Measurements from ENCODE around the gene PCNX2. TPM values are rescaled to one million over a fixed set of nuclear protein-coding genes. Genes with fewer than 3 reads are reported as not detected.

PCNX2 gene
- total and polyA plus RNA-seq, 2 donors (not counting 1 experiment from before 2014, with no cell fraction given), result 13.0 to 37.8 TPM

- Histone ChIP-seq H4K20me1 (ENCODE audit: control insufficient read depth, extremely low read depth, insufficient read depth, low read length) (no peaks in the 10 kb centered on the region), H3K27ac (ENCODE audit: insufficient read depth, low read length) (no peak overlapping the region), H2AFZ (ENCODE audit: low read length) (no peak overlapping the region)
Observed at GRCh38 chr1:233063462-233063861, 232.1 kb downstream of the PCNX2 start.

DNA sequence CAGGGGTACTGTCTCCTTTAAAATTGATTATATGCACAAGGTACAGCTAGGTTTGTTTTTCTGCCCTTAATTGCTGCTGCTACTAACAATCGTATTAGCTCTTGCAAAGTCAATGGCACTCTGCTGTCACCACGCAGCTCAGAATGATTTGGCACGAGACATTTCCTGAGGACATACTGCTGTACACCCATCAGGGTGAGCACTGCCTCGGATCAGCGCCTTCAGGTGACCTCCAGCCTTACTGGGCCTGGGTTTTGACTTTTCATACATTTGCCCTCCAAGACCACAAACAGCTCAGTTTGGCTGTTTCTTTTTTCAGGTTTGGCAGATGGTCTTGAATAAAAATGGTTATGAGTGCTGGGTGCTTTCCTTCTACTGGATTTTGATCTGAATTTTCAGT is 234.3 kb downstream of the PCNX2 start:
- Histone ChIP-seq H2AFZ (ENCODE audit: low read length) (no peak overlapping the region), H3K79me2 (ENCODE audit: control insufficient read depth, insufficient read depth, low read length) (no peaks in the 10 kb centered on the region), H3K36me3 (ENCODE audit: control insufficient read depth, insufficient read depth, low read length) (no peaks in the 10 kb centered on the region), H3K4me1 (ENCODE audit: control insufficient read depth, extremely low read depth, insufficient read depth, low read length) (no peaks in the 10 kb centered on the region), H3K9ac (ENCODE audit: insufficient read depth, low read length) (no peak overlapping the region), H4K20me1 (ENCODE audit: control insufficient read depth, extremely low read depth, insufficient read depth, low read length) (no peaks in the 10 kb centered on the region), H3K27me3 (ENCODE audit: control insufficient read depth, insufficient read depth, low read length) (no peaks in the 10 kb centered on the region), H3K9me3 (ENCODE audit: control insufficient read depth, insufficient read depth, low read depth, low read length) (no peaks in the 10 kb centered on the region), H3K27ac (ENCODE audit: insufficient read depth, low read length) (no peak overlapping the region), H3K4me3 (replicated peaks in 1 of 4; ENCODE audit: control extremely low read depth in 1 of 4, insufficient read depth in 1 of 4, low read depth in 3 of 4, low read length in 4 of 4) (no peak overlapping the region), H3K4me2 (ENCODE audit: extremely low read depth, insufficient read depth, low read length) (no peak overlapping the region)
- no peak for DNase-seq (ENCODE audit: low read depth in 2 of 2)
- TF ChIP-seq EZH2 (IDR thresholded peaks at IDR 0.05; ENCODE audit: low read length, missing control alignments), result no peak
- TF ChIP-seq, protein P1, sequence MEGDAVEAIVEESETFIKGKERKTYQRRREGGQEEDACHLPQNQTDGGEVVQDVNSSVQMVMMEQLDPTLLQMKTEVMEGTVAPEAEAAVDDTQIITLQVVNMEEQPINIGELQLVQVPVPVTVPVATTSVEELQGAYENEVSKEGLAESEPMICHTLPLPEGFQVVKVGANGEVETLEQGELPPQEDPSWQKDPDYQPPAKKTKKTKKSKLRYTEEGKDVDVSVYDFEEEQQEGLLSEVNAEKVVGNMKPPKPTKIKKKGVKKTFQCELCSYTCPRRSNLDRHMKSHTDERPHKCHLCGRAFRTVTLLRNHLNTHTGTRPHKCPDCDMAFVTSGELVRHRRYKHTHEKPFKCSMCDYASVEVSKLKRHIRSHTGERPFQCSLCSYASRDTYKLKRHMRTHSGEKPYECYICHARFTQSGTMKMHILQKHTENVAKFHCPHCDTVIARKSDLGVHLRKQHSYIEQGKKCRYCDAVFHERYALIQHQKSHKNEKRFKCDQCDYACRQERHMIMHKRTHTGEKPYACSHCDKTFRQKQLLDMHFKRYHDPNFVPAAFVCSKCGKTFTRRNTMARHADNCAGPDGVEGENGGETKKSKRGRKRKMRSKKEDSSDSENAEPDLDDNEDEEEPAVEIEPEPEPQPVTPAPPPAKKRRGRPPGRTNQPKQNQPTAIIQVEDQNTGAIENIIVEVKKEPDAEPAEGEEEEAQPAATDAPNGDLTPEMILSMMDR (conservative IDR thresholded peaks at IDR 0.05 in 1 of 2, IDR thresholded peaks at IDR 0.05 in 1 of 2; ENCODE audit: low read depth in 1 of 2, low read length in 2 of 2), result no peak

More at GRCh38 chr1:233063462-233063861, 232.1 kb downstream of the PCNX2 start:
- no peaks in the 10 kb centered on the region for H3K79me2 ChIP-seq (ENCODE audit: control insufficient read depth, insufficient read depth, low read length)
- TF ChIP-seq, protein P1 (conservative IDR thresholded peaks at IDR 0.05 in 1 of 2, IDR thresholded peaks at IDR 0.05 in 1 of 2; ENCODE audit: low read depth in 1 of 2, low read length in 2 of 2), result no peak
- TF ChIP-seq EZH2 (IDR thresholded peaks at IDR 0.05; ENCODE audit: low read length, missing control alignments), result no peak
- H3K4me1 ChIP-seq (ENCODE audit: control insufficient read depth, extremely low read depth, insufficient read depth, low read length), result no peaks in the 10 kb centered on the region
- H3K4me3 ChIP-seq (replicated peaks in 1 of 4; ENCODE audit: control extremely low read depth in 1 of 4, insufficient read depth in 1 of 4, low read depth in 3 of 4, low read length in 4 of 4), result no peak overlapping the region
- H3K27me3 ChIP-seq (ENCODE audit: control insufficient read depth, insufficient read depth, low read length), result no peaks in the 10 kb centered on the region
- no peak overlapping the region for H3K9ac ChIP-seq (ENCODE audit: insufficient read depth, low read length)
- no peak overlapping the region for H3K4me2 ChIP-seq (ENCODE audit: extremely low read depth, insufficient read depth, low read length)
- H3K36me3 ChIP-seq (ENCODE audit: control insufficient read depth, insufficient read depth, low read length), result no peaks in the 10 kb centered on the region
- H3K9me3 ChIP-seq (ENCODE audit: control insufficient read depth, insufficient read depth, low read depth, low read length), result no peaks in the 10 kb centered on the region
- no peak for DNase-seq (ENCODE audit: low read depth in 2 of 2)

DNA sequence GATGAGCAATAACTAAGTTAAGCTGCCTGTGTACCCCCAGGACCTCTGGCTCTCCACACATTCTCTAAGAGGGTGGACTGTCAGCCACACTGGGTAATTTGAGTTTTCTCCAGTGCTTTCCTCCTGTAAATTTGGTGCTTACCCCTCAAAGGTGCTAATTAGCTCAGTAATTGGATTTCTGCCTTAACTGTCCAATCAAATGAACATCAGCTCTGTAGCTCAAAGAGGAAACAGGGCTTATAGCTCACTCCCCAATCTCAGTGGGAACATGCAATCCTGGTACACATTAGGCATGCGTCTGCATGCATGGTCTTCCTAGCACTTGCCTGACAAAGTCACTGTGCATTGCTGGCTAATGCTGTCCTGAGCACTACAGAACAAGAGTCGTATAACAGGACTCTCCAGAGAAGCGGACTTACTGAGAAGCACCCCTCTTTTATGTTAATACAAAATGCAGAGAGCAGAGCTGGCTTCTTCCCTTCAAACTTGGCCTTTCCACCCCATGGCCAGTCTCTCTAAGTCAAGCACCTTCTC is 235.0 kb downstream of the PCNX2 start:
- no peak overlapping the region for H3K4me3 ChIP-seq (replicated peaks in 1 of 4; ENCODE audit: control extremely low read depth in 1 of 4, insufficient read depth in 1 of 4, low read depth in 3 of 4, low read length in 4 of 4)
- no peak overlapping the region for H3K4me2 ChIP-seq (ENCODE audit: extremely low read depth, insufficient read depth, low read length)
- TF ChIP-seq EZH2 (IDR thresholded peaks at IDR 0.05; ENCODE audit: low read length, missing control alignments), result no peak
- TF ChIP-seq, protein P1 (conservative IDR thresholded peaks at IDR 0.05 in 1 of 2, IDR thresholded peaks at IDR 0.05 in 1 of 2; ENCODE audit: low read depth in 1 of 2, low read length in 2 of 2), result no peak
- no peaks in the 10 kb centered on the region for H3K79me2 ChIP-seq (ENCODE audit: control insufficient read depth, insufficient read depth, low read length)
- no peaks in the 10 kb centered on the region for H3K36me3 ChIP-seq (ENCODE audit: control insufficient read depth, insufficient read depth, low read length)
- H3K27ac ChIP-seq (ENCODE audit: insufficient read depth, low read length), result no peak overlapping the region
- no peaks in the 10 kb centered on the region for H4K20me1 ChIP-seq (ENCODE audit: control insufficient read depth, extremely low read depth, insufficient read depth, low read length)
- H3K27me3 ChIP-seq (ENCODE audit: control insufficient read depth, insufficient read depth, low read length), result no peaks in the 10 kb centered on the region
- no peaks in the 10 kb centered on the region for H3K4me1 ChIP-seq (ENCODE audit: control insufficient read depth, extremely low read depth, insufficient read depth, low read length)
- no peak for DNase-seq (ENCODE audit: low read depth in 2 of 2)
- H3K9ac ChIP-seq (ENCODE audit: insufficient read depth, low read length), result no peak overlapping the region
- H2AFZ ChIP-seq (ENCODE audit: low read length), result no peak overlapping the region
- H3K9me3 ChIP-seq (ENCODE audit: control insufficient read depth, insufficient read depth, low read depth, low read length), result no peaks in the 10 kb centered on the region
